Adrenal gland (tissue), 5 donors: Measurements from ENCODE around the gene POPDC2.

Experiments
- POLR2A ChIP-seq, 2 donors: fragments of 450-650 bp; IDR thresholded peaks; one replicate each; pipeline ENCODE4 v1.6.1; 2017; ENCODE audit warnings: antibody characterized with exemption in 2 of 2, mild to moderate bottlenecking in 2 of 2, moderate library complexity in 1 of 2
- TF ChIP-seq, protein P1 (sequence below), 6 experiments: fragments of 450-650 bp in 4 of 6; fragments of 200-600 bp in 2 of 6; sonication (generic) in 1 of 6; IDR thresholded peaks; 1 replicate in 5 of 6; 2 replicates in 1 of 6; pipeline versions ENCODE4 v1.5.1 to v1.8.0; 2016 to 2021; ENCODE audit warnings: antibody characterized with exemption in 6 of 6, mild to moderate bottlenecking in 2 of 6, moderate library complexity in 1 of 6
- donor health status: DM: no; HTN: no; CAD: no.

DNA sequence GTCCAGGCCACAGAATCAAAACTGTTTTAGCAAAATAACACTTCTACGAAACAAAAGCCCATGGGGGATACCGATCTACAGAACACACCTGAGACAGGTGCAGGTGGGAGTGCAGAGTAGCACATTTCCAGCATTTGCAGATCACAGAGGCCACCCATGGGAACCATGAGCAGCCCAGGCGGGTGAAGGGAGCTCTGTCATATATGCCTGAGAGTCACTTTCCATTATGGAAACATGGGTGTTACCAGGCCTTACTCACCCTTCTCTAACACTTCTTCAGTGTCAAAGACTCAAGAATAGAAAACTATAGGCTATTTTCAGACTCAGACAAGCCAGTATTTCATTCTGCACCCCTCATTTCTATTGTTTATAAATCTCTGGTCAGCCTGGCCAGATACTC lies 59.2 kb downstream of the POPDC2 start:
- TF ChIP-seq, protein P1, sequence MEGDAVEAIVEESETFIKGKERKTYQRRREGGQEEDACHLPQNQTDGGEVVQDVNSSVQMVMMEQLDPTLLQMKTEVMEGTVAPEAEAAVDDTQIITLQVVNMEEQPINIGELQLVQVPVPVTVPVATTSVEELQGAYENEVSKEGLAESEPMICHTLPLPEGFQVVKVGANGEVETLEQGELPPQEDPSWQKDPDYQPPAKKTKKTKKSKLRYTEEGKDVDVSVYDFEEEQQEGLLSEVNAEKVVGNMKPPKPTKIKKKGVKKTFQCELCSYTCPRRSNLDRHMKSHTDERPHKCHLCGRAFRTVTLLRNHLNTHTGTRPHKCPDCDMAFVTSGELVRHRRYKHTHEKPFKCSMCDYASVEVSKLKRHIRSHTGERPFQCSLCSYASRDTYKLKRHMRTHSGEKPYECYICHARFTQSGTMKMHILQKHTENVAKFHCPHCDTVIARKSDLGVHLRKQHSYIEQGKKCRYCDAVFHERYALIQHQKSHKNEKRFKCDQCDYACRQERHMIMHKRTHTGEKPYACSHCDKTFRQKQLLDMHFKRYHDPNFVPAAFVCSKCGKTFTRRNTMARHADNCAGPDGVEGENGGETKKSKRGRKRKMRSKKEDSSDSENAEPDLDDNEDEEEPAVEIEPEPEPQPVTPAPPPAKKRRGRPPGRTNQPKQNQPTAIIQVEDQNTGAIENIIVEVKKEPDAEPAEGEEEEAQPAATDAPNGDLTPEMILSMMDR (IDR thresholded peaks at IDR 0.05): no peak
- no peak for TF ChIP-seq POLR2A (IDR thresholded peaks at IDR 0.05)
